Stimulated activated CD8-positive, alpha-beta memory T cell treated with anti-CD3 and anti-CD28 coated beads, Interleukin-4, amount 100 ng/mL, for 4 hours (primary cell): ENCODE data around the gene PITPNM1.
A peak's percentile ranks its signal among the peaks of the same experiment; 100 is the strongest.
"Not testable (repeated sequence)": the region's sequence is repeated elsewhere in the genome, so short reads cannot be mapped to it uniquely, and the experiment has no call there.

ENCODE experiments used
- DNase-seq, 2 donors: peaks; one replicate each; pipeline ENCODE4 v3.0.0-alpha.2; 2020; ENCODE audit warnings: low read depth in 2 of 2, low spot score in 1 of 2

Gene PITPNM1

GRCh38 chr11:67523556-67524479, 18.7 kb upstream of the PITPNM1 start:
- DNase-seq: no peak

- DNase-seq: no peak
These were observed 17.8 kb upstream of the PITPNM1 start, which contains the start of gene CABP2 for GRCh38 chr11:67522844-67523555. CABP2 (minus strand) TSS chr11:67523446; CDS start chr11:67523326, 120 bp downstream.

- DNase-seq: no peak
These were observed 17.2 kb upstream of the PITPNM1 start for GRCh38 chr11:67522338-67522737.

GRCh38 chr11:67521924-67522323, 16.8 kb upstream of the PITPNM1 start:
- DNase-seq: no peak

GRCh38 chr11:67520856-67521824, 16.0 kb upstream of the PITPNM1 start:
- DNase-seq: no peak

DNA sequence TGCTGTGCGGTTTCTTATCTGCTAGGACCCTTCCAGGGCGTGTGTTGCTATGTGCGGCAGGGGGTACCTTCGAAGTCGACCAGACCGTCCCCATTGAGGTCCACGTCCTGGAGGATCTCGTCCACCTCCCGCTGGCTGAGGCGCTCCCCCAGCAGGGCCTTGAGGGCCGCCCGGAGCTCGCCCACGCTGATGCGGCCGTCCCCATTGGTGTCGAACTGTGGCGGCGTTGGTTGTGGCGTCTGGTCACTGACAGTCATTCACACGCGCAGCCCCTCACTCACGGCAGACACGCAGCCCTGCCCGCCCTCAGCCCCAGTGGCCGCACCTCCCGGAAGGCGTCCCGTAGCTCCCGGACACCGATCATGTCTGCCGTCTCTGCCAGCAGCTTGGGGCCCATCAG, 14.6 kb upstream of the PITPNM1 start:
- DNase-seq: no peak

- DNase-seq: no peak
These were observed 12.8 kb upstream of the PITPNM1 start for GRCh38 chr11:67517784-67518552.

DNA sequence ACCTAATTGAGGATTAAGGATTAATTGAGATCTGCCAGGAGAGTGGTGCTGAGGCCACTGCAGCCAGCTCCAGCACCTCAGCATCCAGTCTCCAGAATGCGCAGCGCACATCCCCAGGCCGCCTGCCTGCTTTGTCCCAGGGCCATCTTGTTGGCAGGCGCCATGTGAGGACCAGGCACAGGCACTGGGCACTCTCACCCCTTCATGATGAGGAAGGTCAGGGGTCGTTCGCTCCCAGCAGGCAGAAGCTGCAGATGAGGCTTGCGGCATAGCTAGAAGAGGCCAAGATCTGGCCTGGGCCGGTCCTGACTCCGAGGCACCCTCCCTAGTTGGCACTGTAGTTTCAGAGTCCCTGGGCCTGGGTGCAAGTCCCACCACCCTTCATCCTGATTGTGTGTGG, 11.6 kb upstream of the PITPNM1 start:
- no peak for DNase-seq

- DNase-seq: no peak
These were observed 9.0 kb upstream of the PITPNM1 start for GRCh38 chr11:67514116-67514515.

GRCh38 chr11:67511558-67511957, 6.4 kb upstream of the PITPNM1 start:
- not testable (repeated sequence) for DNase-seq

DNA sequence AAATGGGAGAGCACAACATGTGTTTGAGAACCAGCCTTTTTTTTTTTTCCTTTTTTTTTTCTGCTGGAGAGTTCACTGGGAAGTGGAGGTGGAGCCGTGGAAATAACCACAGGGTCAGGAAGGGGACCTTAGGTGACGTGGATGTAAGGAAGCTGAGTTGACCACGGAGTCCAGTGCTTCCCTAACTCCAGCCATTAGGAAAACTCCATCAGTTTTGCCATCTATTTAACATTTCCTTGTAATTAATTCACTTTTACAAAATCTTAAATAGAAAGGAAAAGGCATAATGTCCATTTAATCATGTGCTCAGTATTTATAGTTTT, 4.8 kb upstream of the PITPNM1 start:
- no peak for DNase-seq

DNA sequence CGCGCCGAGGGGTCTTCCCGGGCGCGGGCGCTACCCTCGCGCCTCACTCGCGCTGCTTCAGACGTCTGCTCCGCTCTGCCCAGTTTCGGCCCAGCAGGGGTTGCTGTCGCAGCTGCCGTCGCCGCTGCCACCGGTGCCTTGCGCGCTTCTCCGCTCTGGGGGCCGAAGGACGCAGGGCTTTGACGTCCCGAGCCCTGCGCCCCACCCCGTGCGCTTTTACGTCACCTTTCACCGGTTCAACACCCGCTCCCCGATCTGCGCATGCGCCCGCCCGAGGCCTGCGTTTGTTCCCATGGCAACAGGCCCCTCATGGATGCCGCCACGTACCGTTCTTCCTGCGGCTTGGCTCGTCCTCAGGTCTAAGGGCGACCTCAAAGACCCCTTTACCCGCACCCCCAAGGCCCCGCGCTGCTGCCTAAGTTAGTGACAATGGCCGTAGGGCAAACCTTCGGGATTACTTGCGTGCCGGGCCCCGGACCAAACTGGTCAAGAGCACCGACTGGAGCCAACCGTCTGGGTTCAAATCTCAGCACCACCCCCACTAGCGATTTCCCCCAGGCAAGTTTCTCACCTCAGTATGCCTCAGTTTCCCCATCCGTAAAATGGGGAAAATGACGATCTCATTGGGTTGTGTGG, 3.4 kb upstream of the PITPNM1 start:
- DNase-seq: peak; percentile 97 to 99

GRCh38 chr11:67507864-67508485, 2.8 kb upstream of the PITPNM1 start, which contains the start of gene CDK2AP2:
CDK2AP2 (minus strand) TSS chr11:67508162; CDS start chr11:67508082, 80 bp downstream.
- peak; percentile 87 to 96 for DNase-seq

- DNase-seq: no peak
These were observed 2.2 kb upstream of the PITPNM1 start for GRCh38 chr11:67507242-67507863.

DNA sequence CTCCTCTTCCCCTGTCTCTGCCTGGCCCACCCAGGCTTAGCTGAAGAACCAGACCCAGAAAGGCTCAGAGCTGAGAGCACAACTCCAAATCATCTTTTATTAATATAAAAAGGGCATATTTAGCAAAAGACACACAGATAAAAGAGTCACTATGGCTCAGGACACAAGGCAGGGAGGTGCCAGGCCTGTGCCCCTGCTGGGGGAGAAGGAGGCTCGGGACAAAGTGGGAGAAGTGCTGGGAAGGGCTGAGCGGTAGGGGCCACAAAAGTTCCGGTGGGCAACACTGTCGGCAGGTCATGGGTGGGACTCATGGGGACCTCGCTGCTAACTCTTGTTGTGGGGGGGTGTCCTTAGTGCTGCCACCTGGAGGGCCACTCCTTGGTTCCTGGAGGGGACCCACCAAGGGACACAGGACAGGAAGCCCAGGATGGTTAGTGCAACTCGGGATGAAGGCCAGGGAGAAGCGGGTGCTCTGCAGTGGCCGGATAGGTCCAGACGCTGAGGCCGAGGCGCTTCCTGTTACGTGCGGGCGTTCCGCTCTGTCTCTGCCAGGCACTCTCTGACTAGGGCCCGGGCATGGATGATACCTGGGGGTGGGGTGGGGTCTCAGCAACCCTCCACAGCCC, 1.4 kb upstream of the PITPNM1 start:
- DNase-seq: no peak

- DNase-seq: peak; percentile 68 to 78
These were observed 638 bp upstream of the PITPNM1 start for GRCh38 chr11:67505605-67506396.
